ENCODE results near the gene TBX3.

The TBX3 gene

GRCh38 chr12:114696443-114697242 lies 12.7 kb upstream of the TBX3 start:
- no peak for FAIRE-seq

- no peak for FAIRE-seq
Measured at GRCh38 chr12:114695305-114695592, 11.3 kb upstream of the TBX3 start.

GRCh38 chr12:114694436-114695304 lies 10.7 kb upstream of the TBX3 start:
- FAIRE-seq, result no peak

GRCh38 chr12:114693532-114693931 lies 9.6 kb upstream of the TBX3 start:
- FAIRE-seq, result no peak

- FAIRE-seq, result no peak
Measured at GRCh38 chr12:114693059-114693531, 9.1 kb upstream of the TBX3 start.

- no peak for FAIRE-seq
Measured at GRCh38 chr12:114692186-114693058, 8.4 kb upstream of the TBX3 start.

- FAIRE-seq, result no peak
Measured at GRCh38 chr12:114691763-114692185, 7.8 kb upstream of the TBX3 start.

GRCh38 chr12:114691196-114691595 lies 7.2 kb upstream of the TBX3 start:
- no peak for FAIRE-seq

GRCh38 chr12:114690267-114691135 lies 6.5 kb upstream of the TBX3 start:
- FAIRE-seq, result no peak

- FAIRE-seq, result no peak
Measured at GRCh38 chr12:114689075-114689994, 5.4 kb upstream of the TBX3 start.

GRCh38 chr12:114688256-114688845 lies 4.4 kb upstream of the TBX3 start:
- FAIRE-seq, result no peak

- no peak for FAIRE-seq
Measured at GRCh38 chr12:114687802-114688201, 3.8 kb upstream of the TBX3 start.

- no peak for FAIRE-seq
Measured at GRCh38 chr12:114686773-114687500, 3.0 kb upstream of the TBX3 start.

- FAIRE-seq, result no peak
Measured at GRCh38 chr12:114686426-114686772, 2.4 kb upstream of the TBX3 start.

- no peak for FAIRE-seq
Measured at GRCh38 chr12:114685869-114686268, 1.9 kb upstream of the TBX3 start.

- no peak for FAIRE-seq
Measured at GRCh38 chr12:114685320-114685781, 1.4 kb upstream of the TBX3 start.

GRCh38 chr12:114684870-114685273 lies 897 bp upstream of the TBX3 start:
- FAIRE-seq, result no peak

- FAIRE-seq, result no peak
Measured at GRCh38 chr12:114683709-114684097, 272 bp downstream of the TBX3 start.

GRCh38 chr12:114682785-114683708 lies 928 bp downstream of the TBX3 start:
- no peak for FAIRE-seq
